ENCODE results near the gene USP13.

Gene USP13

GRCh38 chr3:179622023-179622422 is 30.8 kb upstream of the USP13 start:
- TF ChIP-seq NFIC (IDR thresholded peaks at IDR 0.05) (no peak), ZBTB7A (IDR thresholded peaks at IDR 0.05; ENCODE audit: low read depth) (no peak)
- TF ChIP-seq, protein P1, sequence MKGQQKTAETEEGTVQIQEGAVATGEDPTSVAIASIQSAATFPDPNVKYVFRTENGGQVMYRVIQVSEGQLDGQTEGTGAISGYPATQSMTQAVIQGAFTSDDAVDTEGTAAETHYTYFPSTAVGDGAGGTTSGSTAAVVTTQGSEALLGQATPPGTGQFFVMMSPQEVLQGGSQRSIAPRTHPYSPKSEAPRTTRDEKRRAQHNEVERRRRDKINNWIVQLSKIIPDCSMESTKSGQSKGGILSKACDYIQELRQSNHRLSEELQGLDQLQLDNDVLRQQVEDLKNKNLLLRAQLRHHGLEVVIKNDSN (IDR thresholded peaks at IDR 0.05) = no peak
- TF ChIP-seq, protein P2, sequence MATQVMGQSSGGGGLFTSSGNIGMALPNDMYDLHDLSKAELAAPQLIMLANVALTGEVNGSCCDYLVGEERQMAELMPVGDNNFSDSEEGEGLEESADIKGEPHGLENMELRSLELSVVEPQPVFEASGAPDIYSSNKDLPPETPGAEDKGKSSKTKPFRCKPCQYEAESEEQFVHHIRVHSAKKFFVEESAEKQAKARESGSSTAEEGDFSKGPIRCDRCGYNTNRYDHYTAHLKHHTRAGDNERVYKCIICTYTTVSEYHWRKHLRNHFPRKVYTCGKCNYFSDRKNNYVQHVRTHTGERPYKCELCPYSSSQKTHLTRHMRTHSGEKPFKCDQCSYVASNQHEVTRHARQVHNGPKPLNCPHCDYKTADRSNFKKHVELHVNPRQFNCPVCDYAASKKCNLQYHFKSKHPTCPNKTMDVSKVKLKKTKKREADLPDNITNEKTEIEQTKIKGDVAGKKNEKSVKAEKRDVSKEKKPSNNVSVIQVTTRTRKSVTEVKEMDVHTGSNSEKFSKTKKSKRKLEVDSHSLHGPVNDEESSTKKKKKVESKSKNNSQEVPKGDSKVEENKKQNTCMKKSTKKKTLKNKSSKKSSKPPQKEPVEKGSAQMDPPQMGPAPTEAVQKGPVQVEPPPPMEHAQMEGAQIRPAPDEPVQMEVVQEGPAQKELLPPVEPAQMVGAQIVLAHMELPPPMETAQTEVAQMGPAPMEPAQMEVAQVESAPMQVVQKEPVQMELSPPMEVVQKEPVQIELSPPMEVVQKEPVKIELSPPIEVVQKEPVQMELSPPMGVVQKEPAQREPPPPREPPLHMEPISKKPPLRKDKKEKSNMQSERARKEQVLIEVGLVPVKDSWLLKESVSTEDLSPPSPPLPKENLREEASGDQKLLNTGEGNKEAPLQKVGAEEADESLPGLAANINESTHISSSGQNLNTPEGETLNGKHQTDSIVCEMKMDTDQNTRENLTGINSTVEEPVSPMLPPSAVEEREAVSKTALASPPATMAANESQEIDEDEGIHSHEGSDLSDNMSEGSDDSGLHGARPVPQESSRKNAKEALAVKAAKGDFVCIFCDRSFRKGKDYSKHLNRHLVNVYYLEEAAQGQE (IDR thresholded peaks at IDR 0.05; ENCODE audit: low read depth) = no peak

- TF ChIP-seq TCF12 (IDR thresholded peaks at IDR 0.05; ENCODE audit: low read depth) (no peak), TEAD4 (IDR thresholded peaks at IDR 0.05) (no peak), CEBPB (IDR thresholded peaks at IDR 0.05) (no peak), ZBTB7A (IDR thresholded peaks at IDR 0.05; ENCODE audit: low read depth) (no peak), YY1 (IDR thresholded peaks at IDR 0.05; ENCODE audit: low read depth) (no peak), RAD21 (IDR thresholded peaks at IDR 0.05; ENCODE audit: low read depth) (no peak), NFIC (IDR thresholded peaks at IDR 0.05) (no peak), MAX (IDR thresholded peaks at IDR 0.05) (no peak), EP300 (IDR thresholded peaks at IDR 0.05; ENCODE audit: borderline replicate concordance) (no peak), TAF1 (IDR thresholded peaks at IDR 0.05; ENCODE audit: low read depth) (no peak)
Observed at GRCh38 chr3:179624451-179624850, 28.4 kb upstream of the USP13 start.

DNA sequence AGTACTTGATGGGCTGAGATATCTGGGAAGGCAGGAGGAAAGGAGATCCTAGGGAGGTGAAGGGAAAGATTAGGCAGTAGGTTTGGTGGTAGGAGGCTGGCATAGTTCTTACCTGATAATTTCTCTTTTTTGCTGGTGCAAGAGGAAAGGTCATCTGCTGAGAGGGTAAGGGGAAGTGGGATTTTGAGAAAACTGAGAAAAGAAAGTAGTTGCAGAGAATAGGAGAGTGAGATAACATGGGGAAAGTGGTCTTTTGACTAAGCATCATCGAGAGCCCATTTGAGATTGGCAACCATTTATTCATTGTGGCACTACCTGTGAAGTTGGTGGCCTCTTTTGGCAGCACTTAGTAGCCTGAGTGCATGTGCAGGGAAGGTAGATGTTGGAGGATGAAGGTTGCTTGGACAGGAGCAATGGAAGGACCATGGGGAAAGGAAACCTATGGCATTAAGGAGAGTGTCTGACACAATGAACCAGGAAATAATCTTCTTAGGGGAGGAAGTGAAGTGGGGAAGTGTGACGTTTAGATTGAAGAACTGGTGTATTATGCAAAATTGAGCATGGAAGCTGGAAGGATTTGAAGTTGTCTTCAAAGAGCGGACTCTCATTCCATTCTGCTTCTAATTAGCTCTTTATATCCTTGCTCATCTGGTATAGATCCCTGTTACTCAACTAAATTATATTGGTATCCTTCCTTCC is 21.9 kb upstream of the USP13 start:
- TF ChIP-seq TCF12 (IDR thresholded peaks at IDR 0.05; ENCODE audit: low read depth) (no peak), TAF1 (IDR thresholded peaks at IDR 0.05; ENCODE audit: low read depth) (no peak), TEAD4 (IDR thresholded peaks at IDR 0.05) (no peak), EP300 (IDR thresholded peaks at IDR 0.05; ENCODE audit: borderline replicate concordance) (no peak), CREB1 (IDR thresholded peaks at IDR 0.05; ENCODE audit: low read depth) (no peak), YY1 (IDR thresholded peaks at IDR 0.05; ENCODE audit: low read depth) (no peak)
- TF ChIP-seq, protein P1 (IDR thresholded peaks at IDR 0.05) = no peak

- TF ChIP-seq TEAD4 (IDR thresholded peaks at IDR 0.05) (no peak), RAD21 (IDR thresholded peaks at IDR 0.05; ENCODE audit: low read depth) (no peak), CREB1 (IDR thresholded peaks at IDR 0.05; ENCODE audit: low read depth) (no peak), MAX (IDR thresholded peaks at IDR 0.05) (no peak), EGR1 (IDR thresholded peaks at IDR 0.05) (no peak), NFIC (IDR thresholded peaks at IDR 0.05) (no peak)
- TF ChIP-seq, protein P1 (IDR thresholded peaks at IDR 0.05) = no peak
- TF ChIP-seq, protein P2 (IDR thresholded peaks at IDR 0.05; ENCODE audit: low read depth) = no peak
Observed at GRCh38 chr3:179640469-179640868, 12.4 kb upstream of the USP13 start.

GRCh38 chr3:179642871-179643270 is 10.0 kb upstream of the USP13 start:
- no peak for TF ChIP-seq ZBTB7A (IDR thresholded peaks at IDR 0.05; ENCODE audit: low read depth)
- TF ChIP-seq CREB1 (IDR thresholded peaks at IDR 0.05; ENCODE audit: low read depth) = no peak
- no peak for TF ChIP-seq CEBPB (IDR thresholded peaks at IDR 0.05)
- no peak for TF ChIP-seq EP300 (IDR thresholded peaks at IDR 0.05; ENCODE audit: borderline replicate concordance)
- no peak for TF ChIP-seq EGR1 (IDR thresholded peaks at IDR 0.05)
- no peak for TF ChIP-seq TAF1 (IDR thresholded peaks at IDR 0.05; ENCODE audit: low read depth)
- TF ChIP-seq YY1 (IDR thresholded peaks at IDR 0.05; ENCODE audit: low read depth) = no peak
- TF ChIP-seq, protein P2 (IDR thresholded peaks at IDR 0.05; ENCODE audit: low read depth) = no peak
- no peak for TF ChIP-seq TCF12 (IDR thresholded peaks at IDR 0.05; ENCODE audit: low read depth)
- TF ChIP-seq RAD21 (IDR thresholded peaks at IDR 0.05; ENCODE audit: low read depth) = no peak

All from Ishikawa (cell line).